GM18507 (cell line): ENCODE measurements around the gene SOHLH1.

Experiments used
- DNase-seq: peaks from one replicate; pipeline ENCODE4 v3.0.0; 2011; ENCODE audit warnings: low read depth; ENCODE audit not compliant: insufficient read length; ENCODE audit errors: extremely low spot score
- FAIRE-seq: peaks from 2 replicates; lab custom pipeline; 2011; peaks lifted over from hg19 to GRCh38; lab: Jason Lieb, UNC

Gene SOHLH1

GRCh38 chr9:135699440-135699839 lies at the start of gene SOHLH1:
Gene SOHLH1, minus strand, starts transcription at chr9:135699481. Its CDS starts 14 bp downstream, at chr9:135699467.
- FAIRE-seq (no peak), DNase-seq (no peak)

GRCh38 chr9:135748676-135749075 lies 49.4 kb upstream of the SOHLH1 start:
- no peak for FAIRE-seq
- no peak for DNase-seq

- DNase-seq, result no peak
- no peak for FAIRE-seq
Measured at GRCh38 chr9:135747311-135747710, 48.0 kb upstream of the SOHLH1 start.

- DNase-seq (no peak), FAIRE-seq (no peak)
Measured at GRCh38 chr9:135746565-135746964, 47.3 kb upstream of the SOHLH1 start.

- DNase-seq (no peak), FAIRE-seq (no peak)
Measured at GRCh38 chr9:135745686-135746324, 46.5 kb upstream of the SOHLH1 start.

- DNase-seq (no peak), FAIRE-seq (no peak)
Measured at GRCh38 chr9:135745189-135745588, 45.9 kb upstream of the SOHLH1 start.

- DNase-seq (no peak), FAIRE-seq (no peak)
Measured at GRCh38 chr9:135744333-135745070, 45.2 kb upstream of the SOHLH1 start.

GRCh38 chr9:135743546-135744332 lies 44.5 kb upstream of the SOHLH1 start:
- FAIRE-seq (no peak), DNase-seq (no peak)

- DNase-seq (no peak), FAIRE-seq (no peak)
Measured at GRCh38 chr9:135743021-135743420, 43.7 kb upstream of the SOHLH1 start.

GRCh38 chr9:135741276-135742219 lies 42.3 kb upstream of the SOHLH1 start:
- DNase-seq (no peak), FAIRE-seq (no peak)

GRCh38 chr9:135739271-135740220 lies 40.3 kb upstream of the SOHLH1 start:
- FAIRE-seq (no peak), DNase-seq (no peak)

- DNase-seq (no peak), FAIRE-seq (no peak)
Measured at GRCh38 chr9:135737840-135738521, 38.7 kb upstream of the SOHLH1 start.

GRCh38 chr9:135736979-135737839 lies 37.9 kb upstream of the SOHLH1 start:
- FAIRE-seq (no peak), DNase-seq (no peak)

- no peak for DNase-seq
- FAIRE-seq, result no peak
Measured at GRCh38 chr9:135736272-135736978, 37.1 kb upstream of the SOHLH1 start.

- no peak for DNase-seq
- FAIRE-seq, result no peak
Measured at GRCh38 chr9:135734616-135735144, 35.4 kb upstream of the SOHLH1 start.
